CD14-positive monocyte (primary cell): Measurements from ENCODE around the gene BTBD19. TPM values are rescaled to one million over a fixed set of nuclear protein-coding genes. Genes with fewer than 3 reads are reported as not detected.

Source experiments
- DNase-seq, 3 donors: peaks; one replicate each; pipeline ENCODE4 v3.0.0-alpha.2; 2011 to 2022
- H2AFZ ChIP-seq: 2 replicates; pipeline ENCODE4 v1.6.0; 2012; ENCODE audit warnings: mild to moderate bottlenecking, low read depth, low read length, inconsistent platforms; ENCODE audit not compliant: insufficient read depth, poor library complexity, severe bottlenecking
- H3K27ac ChIP-seq, 2 donors: 1 replicate in 1 of 2; 2 replicates in 1 of 2; pipeline ENCODE4 v1.5.1; 2012 to 2013; ENCODE audit warnings: low read length in 2 of 2, control low read depth in 1 of 2, inconsistent platforms in 1 of 2, low read depth in 1 of 2, mild to moderate bottlenecking in 1 of 2
- H3K27me3 ChIP-seq, 2 donors: one replicate each; pipeline versions ENCODE4 v1.6.0 to v1.6.1; 2011 to 2013; ENCODE audit warnings: low read length in 2 of 2; ENCODE audit not compliant: control insufficient read depth in 2 of 2, insufficient read depth in 2 of 2
- H3K36me3 ChIP-seq, 2 donors: replicated peaks in 1 of 2; 1 replicate in 1 of 2; 2 replicates in 1 of 2; pipeline versions ENCODE4 v1.5.1 to v1.6.1; 2012 to 2013; ENCODE audit warnings: low read length in 2 of 2, control low read depth in 1 of 2, inconsistent platforms in 1 of 2, mild to moderate bottlenecking in 1 of 2; ENCODE audit not compliant: insufficient read depth in 2 of 2, control insufficient read depth in 1 of 2
- H3K4me1 ChIP-seq, 2 donors: 1 replicate in 1 of 2; 2 replicates in 1 of 2; pipeline versions ENCODE4 v1.5.1 to v1.6.1; 2012 to 2013; ENCODE audit warnings: low read length in 2 of 2, control low read depth in 1 of 2, inconsistent platforms in 1 of 2, mild to moderate bottlenecking in 1 of 2, moderate library complexity in 1 of 2; ENCODE audit not compliant: insufficient read depth in 2 of 2, control insufficient read depth in 1 of 2
- H3K4me2 ChIP-seq: replicated peaks from 2 replicates; pipeline ENCODE3; 2012; ENCODE audit warnings: low read length, moderate library complexity, mild to moderate bottlenecking; ENCODE audit not compliant: poor library complexity, severe bottlenecking; ENCODE audit errors: extremely low read depth
- H3K4me3 ChIP-seq, 3 experiments: fragments of 200-600 bp in 1 of 3; sonication (generic) in 1 of 3; replicated peaks in 1 of 3; 1 replicate in 2 of 3; 2 replicates in 1 of 3; pipeline ENCODE4 v1.5.1; 2011 to 2013; ENCODE audit warnings: low read length in 3 of 3, mild to moderate bottlenecking in 3 of 3, control low read depth in 2 of 3, low read depth in 2 of 3, inconsistent platforms in 1 of 3, moderate library complexity in 1 of 3
- H3K79me2 ChIP-seq: 2 replicates; pipeline ENCODE4 v1.6.0; 2012; ENCODE audit warnings: mild to moderate bottlenecking, control low read depth, inconsistent platforms, low read length, moderate library complexity; ENCODE audit not compliant: insufficient read depth
- H3K9ac ChIP-seq: 2 replicates; pipeline ENCODE4 v1.6.0; 2017; ENCODE audit warnings: low read length, mild to moderate bottlenecking; ENCODE audit not compliant: insufficient read depth, poor library complexity, severe bottlenecking
- H3K9me3 ChIP-seq, 2 donors: replicated peaks in 1 of 2; 1 replicate in 1 of 2; 2 replicates in 1 of 2; pipeline versions ENCODE4 v1.5.1 to v1.6.1; 2012 to 2013; ENCODE audit warnings: low read length in 2 of 2, control low read depth in 1 of 2; ENCODE audit not compliant: control insufficient read depth in 1 of 2, insufficient read depth in 1 of 2
- H4K20me1 ChIP-seq: 2 replicates; pipeline ENCODE4 v1.6.0; 2012; ENCODE audit warnings: mild to moderate bottlenecking, low read length, control low read depth, moderate library complexity; ENCODE audit not compliant: insufficient read depth
- H3K27ac Mint-ChIP-seq, 7 donors: one replicate each; pipeline ENCODE4 v1.8.0; 2020; ENCODE audit warnings: mild to moderate bottlenecking in 7 of 7, mixed read lengths in 7 of 7, moderate library complexity in 6 of 7, inconsistent platforms in 2 of 7
- H3K27me3 Mint-ChIP-seq, 3 donors: one replicate each; pipeline ENCODE4 v1.8.0; 2021 to 2022; ENCODE audit warnings: low read depth in 3 of 3, mild to moderate bottlenecking in 3 of 3, mixed read lengths in 3 of 3, moderate library complexity in 3 of 3, inconsistent platforms in 1 of 3
- H3K36me3 Mint-ChIP-seq, 2 donors: one replicate each; pipeline ENCODE4 v1.8.0; 2020; ENCODE audit warnings: mixed read lengths in 2 of 2, inconsistent platforms in 1 of 2, mild to moderate bottlenecking in 1 of 2
- H3K4me1 Mint-ChIP-seq: one replicate; pipeline ENCODE4 v1.8.0; 2020; ENCODE audit warnings: mild to moderate bottlenecking, mixed read lengths
- H3K4me3 Mint-ChIP-seq, 2 donors: one replicate each; pipeline ENCODE4 v1.8.0; 2020; ENCODE audit warnings: mild to moderate bottlenecking in 2 of 2, mixed read lengths in 2 of 2, moderate library complexity in 1 of 2
- H3K9me3 Mint-ChIP-seq, 7 donors: one replicate each; pipeline ENCODE4 v1.8.0; 2020 to 2022; ENCODE audit warnings: mixed read lengths in 7 of 7, mild to moderate bottlenecking in 6 of 7, moderate library complexity in 6 of 7, inconsistent platforms in 2 of 7
- CTCF ChIP-seq: fragments of 200-600 bp; IDR thresholded peaks from one replicate; pipeline ENCODE4 v1.8.0; 2022; ENCODE audit warnings: antibody characterized with exemption, mild to moderate bottlenecking
- WGBS: methylation state at CpG from one replicate; pipeline ENCODE4 v1.1.5; 2013; ENCODE audit warnings: missing lambda C conversion rate; ENCODE audit not compliant: insufficient coverage; 5-methylcytosine and 5-hydroxymethylcytosine counted together
- intact Hi-C, 2 donors: fragments of 100-400 bp; cut with micrococcal nuclease; formaldehyde crosslinking; loops; one replicate each; pipeline versions ENCODE4 v1.15.0 to v1.15.1; 2023
- polyA plus RNA-seq, 3 donors: library from polyadenylated mRNA; depleted of rRNA in 1 of 3; unstranded in 2 of 3; stranded (reverse) in 1 of 3; fragments of 300-500 nt in 2 of 3; fragments of >200 nt in 1 of 3; fragmentation: Illumina TruSeq in 2 of 3; gene quantifications; 1 replicate in 2 of 3; 2 replicates in 1 of 3; pipeline ENCODE4 v1.2.3, GENCODE V29; 2012 to 2021

Gene BTBD19
- polyA plus RNA-seq, 3 donors: 0.10 to 6.3 (median 0.73) TPM

- Mint-ChIP-seq H3K4me3 (no peak overlapping the region), H3K36me3 (peaks cover 52 to 57% of the 10 kb centered on the region in 2 donors), H3K27me3 (peaks cover 0 to 3% (median 0%) of the 10 kb centered on the region in 3 donors), H3K27ac (peak overlapping the region in 6 of 7 donors; percentile 27 to 75 (median 52)), H3K4me1 (peaks cover 39% of the 10 kb centered on the region), H3K9me3 (no peaks in the 10 kb centered on the region)
- Histone ChIP-seq H3K4me3 (no peak overlapping the region), H3K4me1 (peaks cover 27 to 37% of the 10 kb centered on the region in 2 donors), H3K79me2 (peaks cover 34% of the 10 kb centered on the region), H3K36me3 (peaks cover 32 to 54% of the 10 kb centered on the region in 2 donors), H3K4me2 (no peak overlapping the region), H4K20me1 (peaks cover 45% of the 10 kb centered on the region), H3K9me3 (no peaks in the 10 kb centered on the region), H3K27me3 (no peaks in the 10 kb centered on the region), H3K27ac (no peak overlapping the region), H3K9ac (no peak overlapping the region), H2AFZ (no peak overlapping the region)
- intact Hi-C loops: loop anchor here (5.0 to 10.0 kb wide), 4 partner anchors 37 to 523 kb away; partner anchors contain the start of gene EIF2B3 (in 1 of the 2)
- no peak for DNase-seq
- WGBS: 96% methylated on average over 5 of the region's 6 CpGs
- no peak for TF ChIP-seq CTCF
Observed at GRCh38 chr1:44778705-44779576, 29.4 kb upstream of the BTBD19 start.

GRCh38 chr1:44780583-44781121 is 27.7 kb upstream of the BTBD19 start:
- no peaks in the 10 kb centered on the region for H3K27me3 ChIP-seq
- H3K79me2 ChIP-seq: peaks cover 31% of the 10 kb centered on the region
- H3K9me3 ChIP-seq: no peaks in the 10 kb centered on the region
- 95% methylated on average over 11 of the region's 14 CpGs for WGBS
- H3K4me1 ChIP-seq: peaks cover 27 to 36% of the 10 kb centered on the region in 2 donors
- no peak overlapping the region for H3K9ac ChIP-seq
- no peak overlapping the region for H3K4me2 ChIP-seq
- H3K4me3 Mint-ChIP-seq: no peak overlapping the region
- peaks cover 7 to 13% (median 9%) of the 10 kb centered on the region in 3 donors for H3K27me3 Mint-ChIP-seq
- no peak for TF ChIP-seq CTCF
- intact Hi-C loops: loop anchor here in 1 of 2 donors (10.0 kb wide), 1 partner anchor 234 kb away; the partner anchor contains the start of genes HECTD3 and UROD
- no peak overlapping the region for H3K27ac Mint-ChIP-seq
- no peak overlapping the region for H3K4me3 ChIP-seq
- no peaks in the 10 kb centered on the region for H3K9me3 Mint-ChIP-seq
- no peak overlapping the region for H3K27ac ChIP-seq
- peaks cover 45% of the 10 kb centered on the region for H4K20me1 ChIP-seq
- peaks cover 52 to 57% of the 10 kb centered on the region in 2 donors for H3K36me3 Mint-ChIP-seq
- peaks cover 48% of the 10 kb centered on the region for H3K4me1 Mint-ChIP-seq
- no peak for DNase-seq
- peaks cover 32 to 54% of the 10 kb centered on the region in 2 donors for H3K36me3 ChIP-seq
- H2AFZ ChIP-seq: no peak overlapping the region
